ENCODE measurements around the gene PSMB5.

PSMB5 gene

GRCh38 chr14:22976620-22977433 is 57.9 kb downstream of the PSMB5 start:
- DNase-seq (ENCODE audit: low read depth in 2 of 3, low spot score in 1 of 3), result no peak

Measured in stimulated activated CD4-positive, alpha-beta T cell treated with anti-CD3 and anti-CD28 coated beads, Interleukin-12 subunit alpha, Interleukin-12 subunit beta, amount 100 ng/mL, for 48 hours (primary cell).